ENCODE data around the gene GTSF1L. TPM values are rescaled to one million over a fixed set of nuclear protein-coding genes. Genes with fewer than 3 reads are reported as not detected.

The GTSF1L gene
- total and polyA plus RNA-seq, 2 of the 4 experiments (the other 2 are of a cell fraction), result not detected

DNA sequence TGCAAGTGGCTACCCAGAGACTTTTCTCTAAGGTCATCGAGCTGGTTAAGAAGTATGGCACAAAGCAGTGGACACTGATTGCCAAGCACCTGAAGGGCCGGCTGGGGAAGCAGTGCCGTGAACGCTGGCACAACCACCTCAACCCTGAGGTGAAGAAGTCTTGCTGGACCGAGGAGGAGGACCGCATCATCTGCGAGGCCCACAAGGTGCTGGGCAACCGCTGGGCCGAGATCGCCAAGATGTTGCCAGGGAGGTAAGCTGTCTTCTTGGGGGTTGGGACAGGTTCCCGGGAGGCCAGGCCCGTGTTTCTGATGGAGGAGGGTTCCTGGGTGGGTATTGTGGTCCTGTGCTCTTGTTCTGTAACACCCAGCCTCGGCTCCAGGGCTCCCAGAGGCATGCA lies 40.0 kb downstream of the GTSF1L start:
- dilution Hi-C loops (cut with HindIII; ENCODE audit: low sequenced_read_pairs, unreplicated experiment) (no loop called here), in situ Hi-C loops (cut with MboI; ENCODE audit: low sequenced_read_pairs) (no loop called here), intact Hi-C loops (cut with micrococcal nuclease) (no loop called here)
- Histone ChIP-seq H2BK15ac (ENCODE audit: low read depth, low read length) (no peak overlapping the region), H2AFZ (replicated peaks; ENCODE audit: low read length, poor library complexity) (no peak overlapping the region), H3K9ac (ENCODE audit: low read depth, low read length) (no peak overlapping the region), H2AK9ac (replicated peaks; ENCODE audit: low read depth, low read length, poor library complexity) (no peak overlapping the region), H4K20me1 (ENCODE audit: insufficient read depth, low read length) (no peaks in the 10 kb centered on the region; the same call in 1 of the 2 replicates), H4K8ac (ENCODE audit: low read depth in 2 of 2, low read length in 2 of 2) (no peak overlapping the region), H2BK120ac (ENCODE audit: low read depth, low read length) (no peak overlapping the region), H3K14ac (replicated peaks; ENCODE audit: low read depth, low read length) (no peak overlapping the region), H3K36me3 (ENCODE audit: control insufficient read depth, insufficient read depth, low read length) (peaks cover 2% of the 10 kb centered on the region; the same call in 1 of the 2 replicates), H2BK20ac (ENCODE audit: low read depth, low read length) (no peak overlapping the region), H3K4me2 (ENCODE audit: low read depth, low read length) (no peak overlapping the region), H2AK5ac (ENCODE audit: low read depth, low read length) (no peak overlapping the region), H3K18ac (ENCODE audit: low read depth, low read length) (no peak overlapping the region), H3K56ac (ENCODE audit: extremely low read depth, insufficient read depth, low read length) (no peak overlapping the region), H4K5ac (ENCODE audit: low read depth, low read length) (no peak overlapping the region), H2BK5ac (ENCODE audit: low read depth, low read length, poor library complexity, severe bottlenecking) (no peak overlapping the region), H4K91ac (ENCODE audit: insufficient read depth, low read depth, low read length) (no peak overlapping the region), H3K4ac (ENCODE audit: low read depth, low read length) (no peak overlapping the region), H3K27ac (ENCODE audit: insufficient read depth, low read length) (no peak overlapping the region), H3K9me3 (ENCODE audit: control insufficient read depth, insufficient read depth, low read length) (no peaks in the 10 kb centered on the region), H3K4me3 (ENCODE audit: insufficient read depth, low read depth, low read length) (no peak overlapping the region), H3K9me1 (ENCODE audit: insufficient read depth, low read length) (peaks cover 7% of the 10 kb centered on the region; the same call in 1 of the 2 replicates), H3K27me3 (ENCODE audit: control insufficient read depth, insufficient read depth, low read length) (no peaks in the 10 kb centered on the region), H3K79me1 (ENCODE audit: low read depth in 1 of 2, low read length in 2 of 2) (0 out of 4 replicates have a peak, but pooled peaks cover 0 to 3% of the 10 kb centered on the region in 2 experiments), H3K4me1 (ENCODE audit: control insufficient read depth, insufficient read depth, low read length) (no peaks in the 10 kb centered on the region), H3K23ac (ENCODE audit: low read depth, low read length) (no peak overlapping the region)
- WGBS, 2 experiments (ENCODE audit: extremely low coverage in 2 of 2, insufficient read length in 1 of 2), result 98% methylated on average over 8 of the region's 13 CpGs; no CpG with 5 or more reads in 1 of the 2 experiments
- no TSS peak for BruUV-seq (replicated peaks)
- no peak for ATAC-seq (ENCODE audit: low read depth)
- DNase-seq, result no peak
- CTCF ChIA-PET, result interaction anchor here (0.5 kb wide), 1 partner anchor 447 kb away, joined by 3 read pairs; no protein-coding TSS in a partner anchor
- POLR2A ChIA-PET (ENCODE audit: unreplicated experiment), result no interaction called here
- no peak for TF ChIP-seq MXI1 (IDR thresholded peaks at IDR 0.05; ENCODE audit: borderline replicate concordance, low read depth, low read length)
- TF ChIP-seq, protein P1, sequence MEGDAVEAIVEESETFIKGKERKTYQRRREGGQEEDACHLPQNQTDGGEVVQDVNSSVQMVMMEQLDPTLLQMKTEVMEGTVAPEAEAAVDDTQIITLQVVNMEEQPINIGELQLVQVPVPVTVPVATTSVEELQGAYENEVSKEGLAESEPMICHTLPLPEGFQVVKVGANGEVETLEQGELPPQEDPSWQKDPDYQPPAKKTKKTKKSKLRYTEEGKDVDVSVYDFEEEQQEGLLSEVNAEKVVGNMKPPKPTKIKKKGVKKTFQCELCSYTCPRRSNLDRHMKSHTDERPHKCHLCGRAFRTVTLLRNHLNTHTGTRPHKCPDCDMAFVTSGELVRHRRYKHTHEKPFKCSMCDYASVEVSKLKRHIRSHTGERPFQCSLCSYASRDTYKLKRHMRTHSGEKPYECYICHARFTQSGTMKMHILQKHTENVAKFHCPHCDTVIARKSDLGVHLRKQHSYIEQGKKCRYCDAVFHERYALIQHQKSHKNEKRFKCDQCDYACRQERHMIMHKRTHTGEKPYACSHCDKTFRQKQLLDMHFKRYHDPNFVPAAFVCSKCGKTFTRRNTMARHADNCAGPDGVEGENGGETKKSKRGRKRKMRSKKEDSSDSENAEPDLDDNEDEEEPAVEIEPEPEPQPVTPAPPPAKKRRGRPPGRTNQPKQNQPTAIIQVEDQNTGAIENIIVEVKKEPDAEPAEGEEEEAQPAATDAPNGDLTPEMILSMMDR (conservative IDR thresholded peaks at IDR 0.05; ENCODE audit: low read depth, low read length), result no peak
- TF ChIP-seq MAZ (IDR thresholded peaks at IDR 0.05; ENCODE audit: borderline replicate concordance, low read depth, low read length), result no peak
- no peak for TF ChIP-seq SMC3 (IDR thresholded peaks at IDR 0.05; ENCODE audit: low read depth, low read length)
- no peak for TF ChIP-seq BHLHE40 (IDR thresholded peaks at IDR 0.05; ENCODE audit: low read depth, low read length)
- no peak for TF ChIP-seq CHD1 (IDR thresholded peaks at IDR 0.05; ENCODE audit: low read depth, low read length)
- TF ChIP-seq FOS (IDR thresholded peaks at IDR 0.05; ENCODE audit: low read depth, low read length), result no peak
- TF ChIP-seq RCOR1 (IDR thresholded peaks at IDR 0.05; ENCODE audit: insufficient replicate concordance, low read length), result no peak
- TF ChIP-seq POLR2A (IDR thresholded peaks at IDR 0.05; ENCODE audit: low read depth, low read length), result no peak
- no peak for TF ChIP-seq RFX5 (IDR thresholded peaks at IDR 0.05; ENCODE audit: low read depth, low read length)
- TF ChIP-seq MAFK (IDR thresholded peaks at IDR 0.05; ENCODE audit: low read depth, low read length), result no peak
- TF ChIP-seq RAD21 (IDR thresholded peaks at IDR 0.05; ENCODE audit: low read length), result no peak
- TF ChIP-seq NFE2L2 (IDR thresholded peaks at IDR 0.05; ENCODE audit: low read depth, low read length), result no peak
- TF ChIP-seq, protein P2, sequence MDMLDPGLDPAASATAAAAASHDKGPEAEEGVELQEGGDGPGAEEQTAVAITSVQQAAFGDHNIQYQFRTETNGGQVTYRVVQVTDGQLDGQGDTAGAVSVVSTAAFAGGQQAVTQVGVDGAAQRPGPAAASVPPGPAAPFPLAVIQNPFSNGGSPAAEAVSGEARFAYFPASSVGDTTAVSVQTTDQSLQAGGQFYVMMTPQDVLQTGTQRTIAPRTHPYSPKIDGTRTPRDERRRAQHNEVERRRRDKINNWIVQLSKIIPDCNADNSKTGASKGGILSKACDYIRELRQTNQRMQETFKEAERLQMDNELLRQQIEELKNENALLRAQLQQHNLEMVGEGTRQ (IDR thresholded peaks at IDR 0.05; ENCODE audit: low read depth, low read length), result no peak

Measured in IMR-90 (cell line).